Measurements from ENCODE around the gene ZBED5.

- no peak for TF ChIP-seq GATA2 (IDR thresholded peaks at IDR 0.05; ENCODE audit: low read depth, low read length)
- TF ChIP-seq GATA3 (IDR thresholded peaks at IDR 0.05; ENCODE audit: low read depth, low read length): no peak
Measured at GRCh38 chr11:10838083-10838482, 19.8 kb downstream of the ZBED5 start.
